Measurements from ENCODE around the gene TMEM151A.
"Not testable (repeated sequence)": the region's sequence is repeated elsewhere in the genome, so short reads cannot be mapped to it uniquely, and the experiment has no call there.

DNA sequence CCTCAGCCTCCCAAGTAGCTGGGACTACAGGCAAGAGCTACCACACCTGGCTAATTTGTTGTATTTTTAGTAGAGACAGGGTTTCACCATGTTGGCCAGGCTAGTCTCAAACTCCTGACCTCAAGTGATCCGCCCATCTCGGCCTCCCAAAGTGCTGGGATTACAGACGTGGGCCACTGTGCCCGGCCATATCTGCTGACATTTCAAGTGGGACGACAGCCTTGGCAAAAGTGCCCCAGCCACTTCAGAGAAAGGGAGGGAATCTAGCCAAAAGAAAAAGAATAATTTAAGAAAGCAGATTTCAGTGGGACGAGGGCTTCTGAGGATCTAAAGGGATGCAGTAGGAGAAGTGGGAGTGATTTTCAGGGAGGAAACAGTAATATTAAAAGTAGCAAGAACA, 38.6 kb upstream of the TMEM151A start:
- TF ChIP-seq, protein P1, sequence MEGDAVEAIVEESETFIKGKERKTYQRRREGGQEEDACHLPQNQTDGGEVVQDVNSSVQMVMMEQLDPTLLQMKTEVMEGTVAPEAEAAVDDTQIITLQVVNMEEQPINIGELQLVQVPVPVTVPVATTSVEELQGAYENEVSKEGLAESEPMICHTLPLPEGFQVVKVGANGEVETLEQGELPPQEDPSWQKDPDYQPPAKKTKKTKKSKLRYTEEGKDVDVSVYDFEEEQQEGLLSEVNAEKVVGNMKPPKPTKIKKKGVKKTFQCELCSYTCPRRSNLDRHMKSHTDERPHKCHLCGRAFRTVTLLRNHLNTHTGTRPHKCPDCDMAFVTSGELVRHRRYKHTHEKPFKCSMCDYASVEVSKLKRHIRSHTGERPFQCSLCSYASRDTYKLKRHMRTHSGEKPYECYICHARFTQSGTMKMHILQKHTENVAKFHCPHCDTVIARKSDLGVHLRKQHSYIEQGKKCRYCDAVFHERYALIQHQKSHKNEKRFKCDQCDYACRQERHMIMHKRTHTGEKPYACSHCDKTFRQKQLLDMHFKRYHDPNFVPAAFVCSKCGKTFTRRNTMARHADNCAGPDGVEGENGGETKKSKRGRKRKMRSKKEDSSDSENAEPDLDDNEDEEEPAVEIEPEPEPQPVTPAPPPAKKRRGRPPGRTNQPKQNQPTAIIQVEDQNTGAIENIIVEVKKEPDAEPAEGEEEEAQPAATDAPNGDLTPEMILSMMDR (IDR thresholded peaks at IDR 0.05), result not testable (repeated sequence)
- not testable (repeated sequence) for TF ChIP-seq POLR2A (IDR thresholded peaks at IDR 0.05)
